22Rv1 (cell line): Measurements from ENCODE around the gene TAOK1.

Experiments
- CTCF ChIP-seq: fragments of 450-650 bp; IDR thresholded peaks from 2 replicates; pipeline ENCODE4 v1.5.1; 2017; ENCODE audit warnings: mild to moderate bottlenecking
- ZFX ChIP-seq: fragments of 450-650 bp; IDR thresholded peaks from 2 replicates; pipeline ENCODE4 v1.6.1; 2017; ENCODE audit warnings: antibody characterized with exemption, borderline replicate concordance

- TF ChIP-seq CTCF: no peak
- no peak for TF ChIP-seq ZFX
Observed at GRCh38 chr17:29386760-29387159, 3.4 kb upstream of the TAOK1 start.
